Activated naive CD4-positive, alpha-beta T cell treated with anti-CD3 and anti-CD28 coated beads for 36 hours (primary cell): ENCODE results near the gene AOC1. TPM values are rescaled to one million over a fixed set of nuclear protein-coding genes. Genes with fewer than 3 reads are reported as not detected.

Experiments used
- CTCF ChIA-PET: fragments of 350-600 bp; sonication (Branson Sonifier 250); formaldehyde crosslinking; loops from one replicate; lab custom pipeline; 2021; ENCODE audit warnings: antibody characterized with exemption; lab: Charles Lee
- DNase-seq: peaks from one replicate; pipeline ENCODE4 v3.0.0-alpha.2; 2020
- H3K27ac Mint-ChIP-seq: one replicate; pipeline ENCODE4 v1.8.0; 2021; ENCODE audit warnings: mild to moderate bottlenecking, mixed read lengths
- H3K27me3 Mint-ChIP-seq: one replicate; pipeline ENCODE4 v1.8.0; 2021; ENCODE audit warnings: low read depth, mixed read lengths
- H3K36me3 Mint-ChIP-seq: one replicate; pipeline ENCODE4 v1.8.0; 2021; ENCODE audit warnings: low read depth, mixed read lengths
- H3K4me1 Mint-ChIP-seq: one replicate; pipeline ENCODE4 v1.8.0; 2021; ENCODE audit warnings: low read depth, mixed read lengths
- H3K4me3 Mint-ChIP-seq: one replicate; pipeline ENCODE4 v1.8.0; 2021; ENCODE audit warnings: mild to moderate bottlenecking, moderate library complexity, mixed read lengths
- H3K9me3 Mint-ChIP-seq: one replicate; pipeline ENCODE4 v1.8.0; 2021; ENCODE audit warnings: mixed read lengths
- intact Hi-C: fragments of 100-400 bp; cut with micrococcal nuclease; formaldehyde crosslinking; loops from one replicate; pipeline ENCODE4 v1.15.1; 2023
- total RNA-seq, 2 experiments: library from RNA; stranded (reverse); gene quantifications; one replicate each; pipeline ENCODE4 v1.2.3, GENCODE V29; 2021

The AOC1 gene
- total RNA-seq, 2 experiments from 2014 or later, result not detected

DNA sequence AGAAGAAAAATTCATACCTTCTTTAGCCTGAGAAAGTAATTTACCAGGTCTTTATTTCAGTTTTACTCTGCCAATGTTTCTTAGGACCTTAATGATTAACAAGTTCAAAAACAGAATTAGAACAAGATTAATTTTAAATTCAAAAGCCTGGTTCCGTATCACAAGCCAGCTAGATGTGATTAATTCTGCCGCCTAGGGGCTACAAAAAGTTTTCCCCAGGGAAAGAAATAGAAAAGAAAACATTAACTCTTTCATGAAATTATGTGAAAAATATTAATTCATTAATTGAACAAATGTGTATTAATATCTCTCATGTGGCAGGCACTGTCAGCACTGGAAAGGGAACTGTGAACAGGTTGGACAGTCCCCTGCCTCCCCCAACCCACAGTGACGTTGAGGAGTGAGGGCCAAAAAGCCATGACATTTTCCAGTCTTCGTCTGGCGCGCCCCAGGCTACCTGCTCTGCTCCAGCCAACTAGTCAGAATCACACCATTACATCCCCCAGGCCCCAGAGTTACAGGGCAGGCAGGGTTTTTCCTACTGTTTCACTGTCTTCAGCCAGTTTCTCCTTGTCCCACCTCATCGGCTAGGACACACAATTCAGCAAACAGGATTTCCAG is 31.6 kb upstream of the AOC1 start:
- no peaks in the 10 kb centered on the region for H3K36me3 Mint-ChIP-seq
- H3K4me1 Mint-ChIP-seq, result no peaks in the 10 kb centered on the region
- intact Hi-C loops, result no loop called here
- no peaks in the 10 kb centered on the region for H3K27me3 Mint-ChIP-seq
- CTCF ChIA-PET, result no interaction called here
- no peak overlapping the region for H3K4me3 Mint-ChIP-seq
- no peak overlapping the region for H3K27ac Mint-ChIP-seq
- peaks cover 4% of the 10 kb centered on the region for H3K9me3 Mint-ChIP-seq
- DNase-seq, result no peak

- Mint-ChIP-seq H3K4me3 (no peak overlapping the region), H3K36me3 (no peaks in the 10 kb centered on the region), H3K4me1 (no peaks in the 10 kb centered on the region), H3K27me3 (peaks cover 5% of the 10 kb centered on the region), H3K9me3 (no peaks in the 10 kb centered on the region), H3K27ac (no peak overlapping the region)
- CTCF ChIA-PET, result no interaction called here
- intact Hi-C loops, result no loop called here
- no peak for DNase-seq
Measured at GRCh38 chr7:150823043-150823442, 29.3 kb upstream of the AOC1 start.

GRCh38 chr7:150823484-150824126 is 28.7 kb upstream of the AOC1 start:
- intact Hi-C loops, result no loop called here
- CTCF ChIA-PET, result no interaction called here
- peaks cover 8% of the 10 kb centered on the region for H3K27me3 Mint-ChIP-seq
- H3K27ac Mint-ChIP-seq, result no peak overlapping the region
- H3K4me1 Mint-ChIP-seq, result no peaks in the 10 kb centered on the region
- H3K9me3 Mint-ChIP-seq, result no peaks in the 10 kb centered on the region
- no peak for DNase-seq
- no peaks in the 10 kb centered on the region for H3K36me3 Mint-ChIP-seq
- no peak overlapping the region for H3K4me3 Mint-ChIP-seq

GRCh38 chr7:150824379-150825177 is 27.7 kb upstream of the AOC1 start:
- Mint-ChIP-seq H3K27me3 (peaks cover 9% of the 10 kb centered on the region), H3K36me3 (no peaks in the 10 kb centered on the region), H3K4me1 (no peaks in the 10 kb centered on the region), H3K4me3 (no peak overlapping the region), H3K9me3 (no peaks in the 10 kb centered on the region), H3K27ac (no peak overlapping the region)
- intact Hi-C loops, result no loop called here
- CTCF ChIA-PET, result no interaction called here
- DNase-seq, result no peak

GRCh38 chr7:150826061-150826849 is 26.1 kb upstream of the AOC1 start:
- Mint-ChIP-seq H3K27ac (no peak overlapping the region), H3K4me3 (no peak overlapping the region), H3K9me3 (no peaks in the 10 kb centered on the region), H3K4me1 (no peaks in the 10 kb centered on the region), H3K36me3 (no peaks in the 10 kb centered on the region), H3K27me3 (peaks cover 11% of the 10 kb centered on the region)
- intact Hi-C loops, result no loop called here
- CTCF ChIA-PET, result no interaction called here
- no peak for DNase-seq

DNA sequence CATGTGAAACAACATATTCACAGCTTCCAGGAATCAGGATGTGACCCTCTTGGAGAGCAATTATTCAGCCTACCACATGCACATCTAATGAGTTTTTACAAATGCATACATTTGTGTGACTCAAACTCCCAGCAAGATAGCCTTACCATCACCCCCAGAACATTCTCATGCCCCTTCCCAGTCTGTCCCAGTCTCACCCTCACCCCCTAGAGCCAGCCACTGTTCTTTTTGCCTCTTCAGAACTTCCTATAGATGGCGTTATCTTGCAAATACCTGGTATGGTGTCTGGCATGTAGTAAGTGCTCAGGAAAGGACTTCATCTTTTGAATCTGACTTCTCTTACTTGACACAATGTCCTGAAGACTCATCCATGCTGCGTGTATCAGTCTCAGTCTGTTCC is 23.9 kb upstream of the AOC1 start:
- H3K4me1 Mint-ChIP-seq, result no peaks in the 10 kb centered on the region
- intact Hi-C loops, result no loop called here
- CTCF ChIA-PET, result no interaction called here
- peaks cover 14% of the 10 kb centered on the region for H3K27me3 Mint-ChIP-seq
- H3K9me3 Mint-ChIP-seq, result no peaks in the 10 kb centered on the region
- no peak for DNase-seq
- H3K36me3 Mint-ChIP-seq, result no peaks in the 10 kb centered on the region
- H3K27ac Mint-ChIP-seq, result no peak overlapping the region
- H3K4me3 Mint-ChIP-seq, result no peak overlapping the region

GRCh38 chr7:150829426-150829825 is 22.9 kb upstream of the AOC1 start:
- Mint-ChIP-seq H3K4me3 (no peak overlapping the region), H3K27me3 (peaks cover 18% of the 10 kb centered on the region), H3K4me1 (no peaks in the 10 kb centered on the region), H3K27ac (no peak overlapping the region), H3K36me3 (no peaks in the 10 kb centered on the region), H3K9me3 (no peaks in the 10 kb centered on the region)
- CTCF ChIA-PET, result no interaction called here
- DNase-seq, result no peak
- intact Hi-C loops, result no loop called here

DNA sequence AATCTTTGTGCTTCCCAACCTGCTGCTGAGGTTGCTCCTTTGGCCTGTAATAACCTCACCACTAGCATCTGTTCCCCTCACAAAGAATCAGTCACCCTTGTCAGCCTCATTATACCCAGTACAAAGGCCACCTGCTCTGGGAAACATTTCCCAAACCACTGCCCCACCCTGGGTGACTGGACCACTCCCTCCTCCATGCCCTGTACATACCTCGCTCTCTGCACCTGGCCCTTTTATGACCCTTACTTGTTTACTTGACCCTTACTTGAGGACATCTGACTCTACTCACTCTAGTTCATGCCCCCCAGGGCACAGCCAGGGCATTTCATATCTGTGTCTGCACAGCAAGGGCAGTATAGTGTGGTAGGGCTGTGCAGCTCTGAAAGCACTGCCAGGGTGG is 21.4 kb upstream of the AOC1 start:
- H3K4me1 Mint-ChIP-seq, result no peaks in the 10 kb centered on the region
- CTCF ChIA-PET, result no interaction called here
- peaks cover 18% of the 10 kb centered on the region for H3K27me3 Mint-ChIP-seq
- intact Hi-C loops, result no loop called here
- DNase-seq, result no peak
- H3K27ac Mint-ChIP-seq, result no peak overlapping the region
- no peaks in the 10 kb centered on the region for H3K9me3 Mint-ChIP-seq
- no peaks in the 10 kb centered on the region for H3K36me3 Mint-ChIP-seq
- H3K4me3 Mint-ChIP-seq, result no peak overlapping the region

DNA sequence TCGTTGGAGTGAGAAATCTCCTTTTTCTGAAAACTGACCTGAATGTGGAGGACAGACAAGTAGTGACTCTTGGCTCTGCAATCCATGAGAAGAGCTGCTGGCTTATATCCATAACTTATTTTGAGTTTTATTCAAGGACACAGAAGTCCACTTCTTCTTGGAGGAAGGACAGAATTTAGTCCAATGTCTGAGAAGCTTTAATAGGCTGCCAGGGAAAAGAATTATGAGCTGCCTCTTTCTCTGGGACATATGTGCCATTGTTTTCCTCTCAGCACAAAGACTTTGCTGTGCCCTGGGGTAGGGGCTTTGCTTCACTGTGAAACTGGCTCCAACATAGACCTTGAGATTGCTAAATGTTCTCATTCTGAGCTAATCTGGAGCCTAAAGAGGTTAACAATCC is 20.5 kb upstream of the AOC1 start:
- CTCF ChIA-PET, result interaction anchor here (0.8 kb wide), 1 partner anchor 155 kb away, joined by 3 read pairs; no protein-coding TSS in a partner anchor
- peaks cover 13% of the 10 kb centered on the region for H3K27me3 Mint-ChIP-seq

DNA sequence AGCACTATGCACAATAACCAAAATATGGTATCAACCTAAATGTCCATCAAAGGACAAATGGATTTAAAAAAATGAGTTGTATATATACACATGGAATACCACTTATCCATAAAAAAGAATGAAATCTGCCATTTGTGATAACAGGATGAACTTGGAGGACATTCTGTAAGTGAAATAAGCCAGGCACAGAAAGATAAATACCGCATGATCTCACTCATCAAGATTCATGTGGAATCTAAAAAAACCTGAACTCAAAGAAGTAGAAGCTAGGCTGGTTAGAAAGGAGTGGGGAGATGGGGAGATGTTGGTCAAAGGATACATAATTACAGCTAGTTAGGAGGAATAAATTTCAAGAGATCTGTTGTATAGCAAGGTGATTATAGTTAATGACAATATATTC is 17.3 kb upstream of the AOC1 start:
- H3K4me3 Mint-ChIP-seq, result no peak overlapping the region
- intact Hi-C loops, result no loop called here
- CTCF ChIA-PET, result no interaction called here
- peaks cover 8% of the 10 kb centered on the region for H3K27me3 Mint-ChIP-seq
- no peaks in the 10 kb centered on the region for H3K36me3 Mint-ChIP-seq
- DNase-seq, result no peak
- no peaks in the 10 kb centered on the region for H3K4me1 Mint-ChIP-seq
- H3K9me3 Mint-ChIP-seq, result no peaks in the 10 kb centered on the region
- H3K27ac Mint-ChIP-seq, result no peak overlapping the region

More for the DNA sequence above, 20.5 kb upstream of the AOC1 start:
- intact Hi-C loops, result no loop called here
- Mint-ChIP-seq H3K27ac (no peak overlapping the region), H3K4me3 (no peak overlapping the region), H3K9me3 (no peaks in the 10 kb centered on the region), H3K36me3 (no peaks in the 10 kb centered on the region), H3K4me1 (no peaks in the 10 kb centered on the region)
- no peak for DNase-seq

DNA sequence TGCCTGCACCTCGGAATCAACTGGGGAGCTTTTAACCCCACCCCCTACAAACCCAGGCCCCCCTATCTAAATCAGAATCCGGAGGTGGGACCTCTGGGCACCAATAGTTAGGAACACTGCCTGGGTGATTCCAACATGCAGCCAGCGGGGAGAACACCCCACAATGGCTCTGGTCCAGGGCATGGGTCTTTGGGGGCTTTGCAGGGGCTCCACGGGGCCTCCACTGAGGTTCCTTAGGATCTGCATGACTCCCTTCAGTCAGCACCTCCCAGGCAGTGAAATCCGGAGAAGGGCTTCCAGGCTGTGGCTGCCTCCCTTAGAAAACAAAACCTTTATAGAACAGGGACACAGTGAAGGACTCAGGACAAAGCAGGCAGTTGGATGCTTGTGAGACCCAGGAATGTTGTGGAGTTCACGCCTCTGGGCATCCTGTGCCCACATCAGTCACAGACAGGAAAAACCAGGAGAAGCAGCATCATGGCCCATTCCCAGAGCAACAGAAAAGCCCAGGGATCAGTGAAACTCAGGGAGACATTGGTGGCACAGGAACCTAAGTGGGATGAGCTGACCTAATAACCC is 16.5 kb upstream of the AOC1 start:
- no peaks in the 10 kb centered on the region for H3K9me3 Mint-ChIP-seq

More for the DNA sequence above, 16.5 kb upstream of the AOC1 start:
- H3K4me1 Mint-ChIP-seq, result no peaks in the 10 kb centered on the region
- no peaks in the 10 kb centered on the region for H3K36me3 Mint-ChIP-seq
- H3K27me3 Mint-ChIP-seq, result peaks cover 6% of the 10 kb centered on the region
- intact Hi-C loops, result no loop called here
- no peak for DNase-seq
- H3K4me3 Mint-ChIP-seq, result no peak overlapping the region
- H3K27ac Mint-ChIP-seq, result no peak overlapping the region
- CTCF ChIA-PET, result interaction anchor here (0.6 kb wide), 2 partner anchors 52 to 459 kb away, joined by 3 to 4 read pairs; no protein-coding TSS in a partner anchor
